ENCODE measurements around the gene KLK5.

- TF ChIP-seq CTCF (IDR thresholded peaks at IDR 0.05) (no peak), EZH2 (IDR thresholded peaks at IDR 0.05; ENCODE audit: borderline replicate concordance, insufficient read depth, low read depth, low read length, poor library complexity, severe bottlenecking) (no peak)
These were observed 39.8 kb downstream of the KLK5 start for GRCh38 chr19:50912727-50913716.
